ENCODE results near the gene TMEM263. TPM values are rescaled to one million over a fixed set of nuclear protein-coding genes. Genes with fewer than 3 reads are reported as not detected.

Gene TMEM263
- 10 to 100 TPM; 31.2 to 42.7 TPM for total RNA-seq

DNA sequence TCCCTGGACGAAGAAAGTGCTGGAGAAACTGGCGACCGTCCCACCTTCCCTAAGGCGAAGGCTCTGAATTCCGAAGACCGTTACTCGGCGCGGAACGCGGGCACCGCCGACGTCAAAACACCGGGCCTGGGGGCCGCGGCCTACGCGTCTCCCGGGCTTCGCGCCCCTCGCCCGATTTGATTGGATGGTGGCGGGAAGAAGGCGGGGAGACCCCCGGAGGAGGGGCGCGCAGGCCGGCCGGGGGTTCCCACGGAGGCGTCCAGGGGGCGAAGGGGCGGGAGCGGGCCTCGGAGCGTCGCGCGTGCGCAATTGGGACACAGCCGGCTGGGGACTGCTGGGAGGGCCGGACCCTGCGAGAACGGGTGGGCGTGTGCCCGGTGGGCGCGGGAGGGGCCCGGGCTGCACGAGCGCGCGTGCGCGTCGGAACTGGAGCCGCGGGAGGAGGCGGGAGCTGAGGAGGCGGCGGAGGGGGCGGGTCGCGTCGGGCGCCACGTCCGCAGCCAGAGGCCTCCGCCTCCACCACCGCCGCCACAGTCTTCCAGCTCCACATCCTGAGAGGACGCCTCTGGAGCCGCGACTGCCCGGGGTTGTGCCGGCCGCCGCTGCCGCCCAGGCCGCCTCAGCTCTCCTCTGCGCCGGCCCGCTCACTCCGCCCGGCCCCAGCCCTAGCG lies at the start of gene TMEM263:
TMEM263 (plus strand) TSS at position 531 of the 671 bp plus-strand sequence. CDS start 11,210 bp downstream, outside the sequence.
- Mint-ChIP-seq H3K27ac (peak within 1 kb of the TSS; percentile 89 to 98), H3K27me3 (no peaks in the 10 kb centered on the region), H3K36me3 (no peaks in the 10 kb centered on the region), H3K9me3 (no peaks in the 10 kb centered on the region), H3K4me1 (ENCODE audit: low read depth in 2 of 2) (peaks cover 15 to 16% of the 10 kb centered on the region in 2 donors), H3K4me3 (peak within 1 kb of the TSS; percentile 99)
- DNase-seq (ENCODE audit: low spot score), result peak; percentile 98
- ATAC-seq, result peak; percentile 93 to 95

DNA sequence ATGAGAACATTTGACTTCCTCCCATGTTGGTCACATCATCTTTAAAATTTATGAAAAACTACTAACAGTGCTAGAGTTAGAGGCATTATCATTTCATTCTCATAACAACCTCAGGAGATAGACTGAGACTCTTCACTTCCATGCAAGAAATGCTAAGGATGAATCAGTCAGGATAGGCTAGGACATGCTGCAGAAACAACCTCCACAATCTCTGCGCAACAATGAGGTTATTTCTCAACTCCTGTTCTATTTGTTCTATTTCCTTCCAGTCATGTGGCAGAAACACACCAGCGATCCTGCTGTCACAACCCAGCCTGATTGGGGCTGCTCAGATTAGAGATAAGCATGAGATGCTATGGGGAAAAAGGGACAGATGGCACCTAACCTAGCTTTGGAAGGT lies 49.0 kb upstream of the TMEM263 start:
- H3K27me3 Mint-ChIP-seq, result peaks cover 30 to 55% of the 10 kb centered on the region in 2 donors
- no peak for ATAC-seq

DNA sequence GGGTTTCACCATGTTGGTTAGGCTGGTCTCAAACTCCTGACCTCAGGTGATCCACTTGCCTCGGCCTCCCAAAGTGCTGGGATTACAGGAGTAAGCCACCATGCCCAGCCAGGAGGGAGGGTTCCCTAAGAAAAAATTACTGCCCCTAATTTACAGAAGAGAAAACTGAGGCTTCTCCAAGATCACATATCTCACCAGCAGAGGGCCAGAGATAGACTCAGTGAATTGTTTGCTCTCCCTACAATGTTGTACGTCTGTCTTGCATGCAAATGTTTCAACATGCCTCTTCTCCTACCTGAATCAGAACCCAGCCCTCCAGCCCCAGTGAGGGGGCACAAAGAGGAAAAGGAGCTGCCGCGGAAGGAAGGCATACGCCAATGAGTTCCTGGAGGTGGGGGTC lies 48.3 kb upstream of the TMEM263 start:
- Mint-ChIP-seq H3K27ac (no peak overlapping the region), H3K4me1 (ENCODE audit: low read depth in 2 of 2) (peaks cover 23 to 24% of the 10 kb centered on the region in 2 donors), H3K27me3 (peaks cover 26 to 48% of the 10 kb centered on the region in 2 donors), H3K9me3 (no peaks in the 10 kb centered on the region), H3K4me3 (no peak overlapping the region), H3K36me3 (no peaks in the 10 kb centered on the region)
- DNase-seq (ENCODE audit: low spot score), result no peak
- ATAC-seq, result no peak

More for the DNA sequence above, 49.0 kb upstream of the TMEM263 start:
- Mint-ChIP-seq H3K4me1 (ENCODE audit: low read depth in 2 of 2) (peaks cover 20 to 23% of the 10 kb centered on the region in 2 donors), H3K9me3 (no peaks in the 10 kb centered on the region), H3K27ac (peak overlapping the region in 1 of 2 donors; percentile 44), H3K4me3 (no peak overlapping the region), H3K36me3 (no peaks in the 10 kb centered on the region)
- no peak for DNase-seq (ENCODE audit: low spot score)

DNA sequence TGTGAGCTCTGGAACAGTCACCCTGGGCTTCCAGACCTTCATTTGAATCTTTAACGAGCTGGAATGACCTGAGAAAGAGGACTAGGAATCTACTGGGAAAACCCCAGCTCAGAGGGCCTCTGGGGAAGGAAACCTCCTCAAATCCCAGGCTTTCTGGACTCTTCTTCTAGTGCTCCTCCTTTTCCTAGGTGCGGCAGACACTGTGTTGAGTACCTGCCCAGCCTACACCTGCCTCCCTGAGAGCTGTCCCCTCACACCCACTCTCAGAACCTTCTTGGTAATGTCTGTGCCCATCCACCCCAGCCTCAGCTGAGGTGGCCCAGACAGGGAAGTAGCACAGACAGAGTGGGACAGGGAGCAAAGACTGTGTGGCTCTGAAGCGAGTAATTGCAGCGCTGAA lies 47.9 kb upstream of the TMEM263 start:
- H3K27ac Mint-ChIP-seq, result no peak overlapping the region

GRCh38 chr12:106908561-106908960 lies 47.1 kb upstream of the TMEM263 start:
- Mint-ChIP-seq H3K27me3 (peaks cover 17 to 38% of the 10 kb centered on the region in 2 donors), H3K9me3 (no peaks in the 10 kb centered on the region), H3K4me3 (no peak overlapping the region), H3K4me1 (ENCODE audit: low read depth in 2 of 2) (peaks cover 13 to 19% of the 10 kb centered on the region in 2 donors), H3K36me3 (no peaks in the 10 kb centered on the region), H3K27ac (no peak overlapping the region)
- ATAC-seq (no peak), DNase-seq (ENCODE audit: low spot score) (no peak)

More for the DNA sequence above, 47.9 kb upstream of the TMEM263 start:
- ATAC-seq (no peak), DNase-seq (ENCODE audit: low spot score) (no peak)
- H3K4me1 Mint-ChIP-seq (ENCODE audit: low read depth in 2 of 2), result peaks cover 20 to 26% of the 10 kb centered on the region in 2 donors
- no peaks in the 10 kb centered on the region for H3K36me3 Mint-ChIP-seq
- H3K4me3 Mint-ChIP-seq, result no peak overlapping the region
- H3K9me3 Mint-ChIP-seq, result no peaks in the 10 kb centered on the region
- H3K27me3 Mint-ChIP-seq, result peaks cover 22 to 44% of the 10 kb centered on the region in 2 donors

GRCh38 chr12:106910202-106910601 lies 45.5 kb upstream of the TMEM263 start:
- H3K9me3 Mint-ChIP-seq, result no peaks in the 10 kb centered on the region
- H3K27ac Mint-ChIP-seq, result peak overlapping the region in 1 of 2 donors; percentile 73
- DNase-seq (ENCODE audit: low spot score), result no peak
- H3K4me3 Mint-ChIP-seq, result peak overlapping the region; percentile 56
- H3K36me3 Mint-ChIP-seq, result no peaks in the 10 kb centered on the region
- H3K4me1 Mint-ChIP-seq (ENCODE audit: low read depth in 2 of 2), result peaks cover 20 to 25% of the 10 kb centered on the region in 2 donors
- ATAC-seq, result peak in 1 of 2 donors; percentile 61
- peaks cover 14 to 28% of the 10 kb centered on the region in 2 donors for H3K27me3 Mint-ChIP-seq

- Mint-ChIP-seq H3K27ac (no peak overlapping the region), H3K4me3 (peak overlapping the region; percentile 4), H3K9me3 (no peaks in the 10 kb centered on the region), H3K27me3 (peaks cover 10 to 24% of the 10 kb centered on the region in 2 donors), H3K4me1 (ENCODE audit: low read depth in 2 of 2) (peaks cover 28 to 32% of the 10 kb centered on the region in 2 donors), H3K36me3 (no peaks in the 10 kb centered on the region)
- ATAC-seq, result no peak
- DNase-seq (ENCODE audit: low spot score), result no peak
Observed at GRCh38 chr12:106911581-106911980, 44.1 kb upstream of the TMEM263 start.

- ATAC-seq (no peak), DNase-seq (ENCODE audit: low spot score) (no peak)
- no peaks in the 10 kb centered on the region for H3K36me3 Mint-ChIP-seq
- H3K27me3 Mint-ChIP-seq, result peaks cover 3 to 6% of the 10 kb centered on the region in 2 donors
- H3K4me3 Mint-ChIP-seq, result no peak overlapping the region
- H3K27ac Mint-ChIP-seq, result no peak overlapping the region
- H3K9me3 Mint-ChIP-seq, result no peaks in the 10 kb centered on the region
- peaks cover 25 to 28% of the 10 kb centered on the region in 2 donors for H3K4me1 Mint-ChIP-seq (ENCODE audit: low read depth in 2 of 2)
Observed at GRCh38 chr12:106913456-106913855, 42.3 kb upstream of the TMEM263 start.

DNA sequence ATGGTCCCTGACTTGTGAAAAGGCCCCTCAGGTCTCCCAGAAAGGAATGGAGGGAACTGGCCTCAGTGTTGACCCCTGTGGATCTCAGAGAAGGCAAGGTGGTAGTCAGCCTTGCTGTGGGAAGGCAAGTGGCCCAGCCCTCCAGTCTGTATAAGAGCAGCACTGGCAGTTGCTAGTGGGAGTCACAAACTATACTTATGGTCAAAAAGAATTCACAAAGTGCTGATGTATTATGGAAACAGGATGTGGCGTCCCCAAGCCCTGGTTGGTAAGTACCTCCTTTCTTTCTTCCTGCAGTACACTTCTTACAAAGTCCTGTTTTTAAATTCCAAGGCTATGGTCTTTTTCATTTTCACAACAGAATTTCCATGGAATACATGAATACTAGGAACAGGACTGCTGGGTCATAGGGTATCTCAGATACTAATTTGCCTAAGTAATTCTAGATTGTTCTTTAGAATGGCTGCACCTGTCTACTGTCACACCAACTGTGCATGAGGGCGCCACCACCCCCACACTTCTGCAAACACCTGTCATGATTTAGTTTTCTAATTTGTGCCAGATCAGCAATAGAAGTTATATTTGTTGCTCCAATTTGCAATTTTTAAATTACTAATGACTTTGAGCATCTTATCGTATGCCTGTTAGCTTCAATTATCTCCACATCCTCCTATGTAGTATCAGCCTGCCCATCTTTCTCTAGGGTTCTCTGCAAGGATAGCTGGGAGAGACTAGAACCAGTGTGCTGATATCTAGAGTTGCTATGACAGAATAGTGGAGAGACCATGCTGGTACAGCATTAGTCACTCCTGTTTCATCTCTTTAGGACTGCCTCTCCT lies 40.7 kb upstream of the TMEM263 start:
- Mint-ChIP-seq H3K36me3 (no peaks in the 10 kb centered on the region), H3K4me1 (ENCODE audit: low read depth in 2 of 2) (peaks cover 27 to 28% of the 10 kb centered on the region in 2 donors), H3K4me3 (no peak overlapping the region), H3K9me3 (no peaks in the 10 kb centered on the region), H3K27me3 (peaks cover 2 to 5% of the 10 kb centered on the region in 2 donors), H3K27ac (no peak overlapping the region)
- DNase-seq (ENCODE audit: low spot score) (no peak), ATAC-seq (peak; percentile 45 to 74)

- Mint-ChIP-seq H3K4me3 (no peak overlapping the region), H3K27ac (no peak overlapping the region), H3K36me3 (no peaks in the 10 kb centered on the region), H3K27me3 (peaks cover 2 to 6% of the 10 kb centered on the region in 2 donors), H3K4me1 (ENCODE audit: low read depth in 2 of 2) (peaks cover 22% of the 10 kb centered on the region in 2 donors), H3K9me3 (no peaks in the 10 kb centered on the region)
- DNase-seq (ENCODE audit: low spot score) (no peak), ATAC-seq (peak in 1 of 2 donors; percentile 8)
Observed at GRCh38 chr12:106915635-106916026, 40.1 kb upstream of the TMEM263 start.

GRCh38 chr12:106917503-106917902 lies 38.2 kb upstream of the TMEM263 start:
- ATAC-seq (no peak), DNase-seq (ENCODE audit: low spot score) (no peak)
- Mint-ChIP-seq H3K27me3 (peaks cover 13 to 16% of the 10 kb centered on the region in 2 donors), H3K9me3 (no peaks in the 10 kb centered on the region), H3K27ac (no peak overlapping the region), H3K4me3 (no peak overlapping the region), H3K36me3 (no peaks in the 10 kb centered on the region), H3K4me1 (ENCODE audit: low read depth in 2 of 2) (peaks cover 14 to 16% of the 10 kb centered on the region in 2 donors)

DNA sequence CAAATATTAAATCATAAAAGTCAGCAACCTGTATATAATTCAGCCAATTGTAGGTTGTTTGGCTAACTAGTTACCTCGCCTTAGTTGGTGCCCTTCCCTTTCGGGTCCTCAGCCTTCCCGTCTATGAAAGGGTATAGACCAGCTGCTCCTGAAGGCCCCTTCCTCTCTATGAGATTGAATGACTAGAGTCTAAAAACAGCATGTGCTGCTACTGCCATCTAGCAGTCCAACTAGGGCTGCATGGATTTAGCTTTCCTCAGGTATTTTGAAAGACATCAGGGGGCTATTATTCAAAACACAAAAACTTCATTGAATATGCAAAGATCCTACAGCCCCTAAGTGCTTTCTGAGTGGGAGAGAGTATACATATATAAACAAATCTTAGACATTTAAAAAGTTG lies 37.0 kb upstream of the TMEM263 start:
- Mint-ChIP-seq H3K4me1 (ENCODE audit: low read depth in 2 of 2) (peaks cover 14 to 15% of the 10 kb centered on the region in 2 donors), H3K4me3 (no peak overlapping the region), H3K27ac (no peak overlapping the region), H3K27me3 (peaks cover 21 to 26% of the 10 kb centered on the region in 2 donors), H3K36me3 (no peaks in the 10 kb centered on the region), H3K9me3 (no peaks in the 10 kb centered on the region)
- ATAC-seq, result no peak
- no peak for DNase-seq (ENCODE audit: low spot score)

DNA sequence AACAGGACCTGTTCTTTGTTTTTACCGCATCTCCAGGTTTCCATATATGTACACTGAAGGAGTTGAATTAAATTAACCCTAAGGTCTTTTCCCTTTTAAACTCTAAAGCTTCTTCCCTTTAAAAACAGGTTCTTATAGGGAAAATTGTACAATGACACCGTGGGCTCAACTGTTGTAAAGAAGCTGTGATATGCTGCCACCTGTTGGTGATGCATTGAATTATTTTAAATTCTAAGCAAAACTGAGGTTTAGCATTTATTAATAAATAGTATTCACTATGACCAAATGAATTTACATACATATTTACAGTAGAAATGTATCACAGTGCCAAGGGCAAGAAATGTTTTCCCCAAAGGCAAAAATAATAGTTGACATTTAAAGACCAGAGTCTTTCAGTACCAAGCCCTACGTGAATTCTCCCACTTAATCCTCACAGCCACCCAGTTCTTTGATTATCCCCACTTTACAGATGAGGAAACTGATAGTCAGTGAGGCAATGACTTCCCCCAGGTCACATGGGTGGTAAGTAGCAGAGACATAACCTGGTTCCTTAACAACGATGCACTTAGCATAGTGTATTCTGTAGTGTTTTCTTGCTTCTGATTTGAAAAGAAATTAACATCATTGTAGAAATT lies 35.7 kb upstream of the TMEM263 start:
- H3K9me3 Mint-ChIP-seq, result no peaks in the 10 kb centered on the region
- no peak for DNase-seq (ENCODE audit: low spot score)
- H3K4me3 Mint-ChIP-seq, result no peak overlapping the region
- H3K4me1 Mint-ChIP-seq (ENCODE audit: low read depth in 2 of 2), result peaks cover 10 to 11% of the 10 kb centered on the region in 2 donors
- no peak overlapping the region for H3K27ac Mint-ChIP-seq
- ATAC-seq, result no peak
- H3K36me3 Mint-ChIP-seq, result no peaks in the 10 kb centered on the region
- H3K27me3 Mint-ChIP-seq, result peaks cover 26 to 33% of the 10 kb centered on the region in 2 donors

All from natural killer cell treated with Interleukin-12 subunit alpha and Interleukin-12 subunit beta and Interleukin-15 and Interleukin-18, amount 100 ng/mL, for 72 hours (primary cell).